ENCODE results near the gene DLGAP1.

DLGAP1 gene

DNA sequence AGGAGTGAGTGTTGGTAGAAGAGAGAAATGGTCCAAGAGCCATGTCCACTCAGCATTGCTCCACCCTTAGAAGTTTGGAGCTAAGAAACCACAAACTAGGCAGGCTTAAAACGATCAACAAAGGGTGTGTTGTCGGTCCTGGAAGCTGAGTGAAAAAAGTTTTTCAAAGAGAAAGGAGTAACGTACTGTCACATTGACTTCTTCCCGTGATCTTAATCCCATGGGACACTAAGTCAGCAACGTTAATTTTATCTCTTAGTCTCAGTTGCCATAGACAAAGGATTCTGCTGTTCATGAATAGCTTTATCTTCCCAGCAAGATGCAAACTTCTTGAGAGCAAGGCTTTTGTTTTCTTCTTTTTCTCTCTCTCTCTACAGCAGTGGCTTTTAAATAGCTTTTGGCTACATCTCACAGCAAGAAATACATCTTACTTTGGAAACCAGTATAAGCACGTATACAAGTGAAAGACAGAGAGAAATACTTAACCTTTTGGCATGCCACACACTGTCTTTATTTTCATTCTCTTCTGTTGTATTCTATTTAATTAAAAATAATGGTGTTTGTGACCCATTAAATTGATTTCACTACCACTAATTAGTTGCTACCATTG is 627.8 kb downstream of the DLGAP1 start:
- peaks cover 4% of the 10 kb centered on the region for H3K4me1 ChIP-seq (ENCODE audit: control insufficient read depth, low read depth, low read length)
- H3K4me2 ChIP-seq (ENCODE audit: low read length) = no peak overlapping the region
- no peak overlapping the region for H2AK5ac ChIP-seq (ENCODE audit: low read length)
- H2BK5ac ChIP-seq (ENCODE audit: low read length) = no peak overlapping the region
- DNase-seq = no peak
- H3K4me3 ChIP-seq (ENCODE audit: low read length) = no peak overlapping the region
- H2BK120ac ChIP-seq (ENCODE audit: low read depth, low read length) = no peak overlapping the region
- no peaks in the 10 kb centered on the region for H3K79me2 ChIP-seq (ENCODE audit: control insufficient read depth, insufficient read depth, low read length)
- no peak overlapping the region for H3K4ac ChIP-seq (ENCODE audit: low read depth, low read length)
- H3K27ac ChIP-seq (ENCODE audit: low read depth, low read length) = no peak overlapping the region
- H3K56ac ChIP-seq (ENCODE audit: low read length) = no peak overlapping the region
- H3K79me1 ChIP-seq (ENCODE audit: low read length) = no peaks in the 10 kb centered on the region
- no peak overlapping the region for H3K9ac ChIP-seq (ENCODE audit: low read length)
- H2BK15ac ChIP-seq (replicated peaks; ENCODE audit: low read depth) = no peak overlapping the region
- no peak overlapping the region for H4K8ac ChIP-seq (ENCODE audit: low read depth, low read length)
- no peaks in the 10 kb centered on the region for H3K36me3 ChIP-seq (ENCODE audit: control insufficient read depth, insufficient read depth, low read length)
- WGBS (ENCODE audit: extremely low coverage, insufficient coverage, low lambda C conversion rate) = no CpG with 5 or more reads among the region's 6 CpGs
- peaks cover 1% of the 10 kb centered on the region for H3K27me3 ChIP-seq (ENCODE audit: insufficient read depth, low read length, poor library complexity)
- no peak overlapping the region for H3K18ac ChIP-seq (ENCODE audit: low read length)
- H3K23ac ChIP-seq (ENCODE audit: low read length) = no peak overlapping the region
- H4K5ac ChIP-seq (ENCODE audit: low read length) = no peak overlapping the region

DNA sequence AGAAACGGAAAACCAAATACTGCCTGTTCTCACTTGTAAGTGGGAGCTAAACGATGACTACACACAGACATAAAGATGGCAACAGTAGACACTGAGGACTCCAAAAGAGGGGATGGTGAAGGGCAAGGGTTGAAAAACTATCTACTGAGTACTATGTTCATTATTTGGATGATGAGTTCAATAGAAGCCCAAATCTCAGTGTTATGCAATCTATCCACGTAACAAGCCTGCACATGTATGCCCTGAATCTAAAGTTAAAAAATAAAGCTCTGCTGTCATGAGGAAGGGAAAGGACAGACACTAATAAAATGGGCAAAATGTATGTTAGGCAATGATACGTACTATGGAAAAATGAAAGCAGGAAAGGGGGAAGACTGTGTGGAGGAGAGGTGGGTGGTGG is 629.1 kb downstream of the DLGAP1 start:
- no peak for DNase-seq
- Histone ChIP-seq H3K4ac (ENCODE audit: low read depth, low read length) (no peak overlapping the region), H3K4me1 (ENCODE audit: control insufficient read depth, low read depth, low read length) (peaks cover 2% of the 10 kb centered on the region), H2BK120ac (ENCODE audit: low read depth, low read length) (no peak overlapping the region), H2BK5ac (ENCODE audit: low read length) (no peak overlapping the region), H3K79me1 (ENCODE audit: low read length) (no peaks in the 10 kb centered on the region), H4K8ac (ENCODE audit: low read depth, low read length) (no peak overlapping the region), H3K4me3 (ENCODE audit: low read length) (no peak overlapping the region), H4K5ac (ENCODE audit: low read length) (no peak overlapping the region), H3K4me2 (ENCODE audit: low read length) (no peak overlapping the region), H3K27ac (ENCODE audit: low read depth, low read length) (no peak overlapping the region), H3K23ac (ENCODE audit: low read length) (no peak overlapping the region), H2BK15ac (replicated peaks; ENCODE audit: low read depth) (no peak overlapping the region), H3K18ac (ENCODE audit: low read length) (no peak overlapping the region), H3K79me2 (ENCODE audit: control insufficient read depth, insufficient read depth, low read length) (no peaks in the 10 kb centered on the region), H3K27me3 (ENCODE audit: insufficient read depth, low read length, poor library complexity) (peaks cover 1% of the 10 kb centered on the region), H3K56ac (ENCODE audit: low read length) (no peak overlapping the region), H3K9ac (ENCODE audit: low read length) (no peak overlapping the region), H2AK5ac (ENCODE audit: low read length) (no peak overlapping the region), H3K36me3 (ENCODE audit: control insufficient read depth, insufficient read depth, low read length) (no peaks in the 10 kb centered on the region)
- no CpG with 5 or more reads among the region's 4 CpGs for WGBS (ENCODE audit: extremely low coverage, insufficient coverage, low lambda C conversion rate)

DNA sequence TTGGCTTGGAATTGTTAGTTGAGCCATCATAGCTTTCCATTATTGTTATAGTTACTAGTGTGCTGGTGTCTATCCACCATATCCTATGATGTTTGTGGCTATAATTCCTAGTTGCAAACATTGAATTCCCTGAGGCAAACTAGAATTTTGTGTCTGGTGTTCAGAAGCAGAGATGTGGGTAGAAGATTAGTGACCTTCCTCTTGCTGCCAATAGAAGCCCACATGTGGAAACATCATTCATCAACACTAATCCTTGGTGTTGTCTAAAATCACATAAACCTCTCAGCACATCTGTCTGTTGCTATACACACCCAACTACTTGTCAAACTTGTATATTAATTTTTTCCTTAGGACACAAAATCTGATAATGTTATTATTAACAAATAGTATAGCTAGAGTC is 631.0 kb downstream of the DLGAP1 start:
- H3K4me1 ChIP-seq (ENCODE audit: control insufficient read depth, low read depth, low read length) = peaks cover 2% of the 10 kb centered on the region
- H3K79me2 ChIP-seq (ENCODE audit: control insufficient read depth, insufficient read depth, low read length) = no peaks in the 10 kb centered on the region
- no peak overlapping the region for H3K4ac ChIP-seq (ENCODE audit: low read depth, low read length)
- no peaks in the 10 kb centered on the region for H3K79me1 ChIP-seq (ENCODE audit: low read length)
- no peak overlapping the region for H3K18ac ChIP-seq (ENCODE audit: low read length)
- H2BK15ac ChIP-seq (replicated peaks; ENCODE audit: low read depth) = no peak overlapping the region
- no peak overlapping the region for H2BK5ac ChIP-seq (ENCODE audit: low read length)
- no peak overlapping the region for H2BK120ac ChIP-seq (ENCODE audit: low read depth, low read length)
- no peak overlapping the region for H3K23ac ChIP-seq (ENCODE audit: low read length)
- no peak overlapping the region for H4K5ac ChIP-seq (ENCODE audit: low read length)
- H3K4me3 ChIP-seq (ENCODE audit: low read length) = no peak overlapping the region
- no peak overlapping the region for H3K56ac ChIP-seq (ENCODE audit: low read length)
- H3K9ac ChIP-seq (ENCODE audit: low read length) = no peak overlapping the region
- no peak overlapping the region for H3K27ac ChIP-seq (ENCODE audit: low read depth, low read length)
- H3K27me3 ChIP-seq (ENCODE audit: insufficient read depth, low read length, poor library complexity) = no peaks in the 10 kb centered on the region
- no peaks in the 10 kb centered on the region for H3K36me3 ChIP-seq (ENCODE audit: control insufficient read depth, insufficient read depth, low read length)
- no peak overlapping the region for H2AK5ac ChIP-seq (ENCODE audit: low read length)
- H4K8ac ChIP-seq (ENCODE audit: low read depth, low read length) = no peak overlapping the region
- DNase-seq = no peak
- no peak overlapping the region for H3K4me2 ChIP-seq (ENCODE audit: low read length)

DNA sequence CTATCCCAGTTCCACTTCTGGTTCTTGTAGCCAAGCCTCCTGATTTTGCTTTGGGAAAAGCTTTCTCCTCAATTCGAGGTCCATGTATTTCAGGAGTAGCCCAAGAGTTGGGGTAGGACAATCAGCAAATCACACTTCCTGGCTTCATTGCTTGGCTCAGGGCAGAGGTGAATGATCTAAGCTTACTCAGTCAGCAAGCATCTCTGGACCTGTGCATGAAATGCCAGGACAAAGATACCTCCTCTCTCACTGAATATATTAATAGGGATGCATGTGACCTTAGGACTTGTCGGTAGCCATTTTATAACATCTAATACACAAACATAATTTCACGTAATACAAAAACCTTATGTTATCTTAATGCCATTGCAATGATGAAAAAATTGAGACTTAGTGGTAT is 632.0 kb downstream of the DLGAP1 start:
- H2BK15ac ChIP-seq (replicated peaks; ENCODE audit: low read depth) = no peak overlapping the region
- no peak overlapping the region for H3K23ac ChIP-seq (ENCODE audit: low read length)
- H2AK5ac ChIP-seq (ENCODE audit: low read length) = no peak overlapping the region
- no peak overlapping the region for H3K4ac ChIP-seq (ENCODE audit: low read depth, low read length)
- H2BK5ac ChIP-seq (ENCODE audit: low read length) = no peak overlapping the region
- peaks cover 2% of the 10 kb centered on the region for H3K4me1 ChIP-seq (ENCODE audit: control insufficient read depth, low read depth, low read length)
- H4K8ac ChIP-seq (ENCODE audit: low read depth, low read length) = no peak overlapping the region
- no peaks in the 10 kb centered on the region for H3K79me1 ChIP-seq (ENCODE audit: low read length)
- H3K36me3 ChIP-seq (ENCODE audit: control insufficient read depth, insufficient read depth, low read length) = no peaks in the 10 kb centered on the region
- H2BK120ac ChIP-seq (ENCODE audit: low read depth, low read length) = no peak overlapping the region
- WGBS (ENCODE audit: extremely low coverage, insufficient coverage, low lambda C conversion rate) = no CpG with 5 or more reads among the region's 3 CpGs
- DNase-seq = no peak
- H3K4me3 ChIP-seq (ENCODE audit: low read length) = no peak overlapping the region
- no peak overlapping the region for H3K4me2 ChIP-seq (ENCODE audit: low read length)
- no peaks in the 10 kb centered on the region for H3K79me2 ChIP-seq (ENCODE audit: control insufficient read depth, insufficient read depth, low read length)
- no peak overlapping the region for H4K5ac ChIP-seq (ENCODE audit: low read length)
- H3K27me3 ChIP-seq (ENCODE audit: insufficient read depth, low read length, poor library complexity) = no peaks in the 10 kb centered on the region
- no peak overlapping the region for H3K9ac ChIP-seq (ENCODE audit: low read length)
- H3K18ac ChIP-seq (ENCODE audit: low read length) = no peak overlapping the region
- H3K27ac ChIP-seq (ENCODE audit: low read depth, low read length) = no peak overlapping the region
- no peak overlapping the region for H3K56ac ChIP-seq (ENCODE audit: low read length)

DNA sequence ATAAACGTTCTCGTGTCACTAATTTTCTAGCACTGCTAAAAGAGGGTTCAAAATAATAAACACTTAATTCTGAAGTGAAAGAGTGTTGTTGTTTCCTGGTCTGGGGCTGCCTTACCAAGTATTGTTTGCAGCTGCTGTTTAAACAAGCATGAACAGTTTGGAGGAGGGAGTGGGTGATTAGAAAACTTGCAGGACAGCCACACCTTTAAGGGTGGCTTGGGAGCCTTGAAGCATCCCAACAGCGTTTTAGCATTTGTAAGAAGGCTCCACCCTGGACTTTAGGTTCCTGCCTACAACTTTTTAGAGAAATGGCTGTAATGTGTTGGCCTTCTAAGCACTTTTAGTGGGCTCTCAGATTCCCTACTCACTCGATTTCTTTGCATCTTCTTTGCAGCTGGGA is 633.6 kb downstream of the DLGAP1 start:
- H3K4me1 ChIP-seq (ENCODE audit: control insufficient read depth, low read depth, low read length) = no peaks in the 10 kb centered on the region

DNA sequence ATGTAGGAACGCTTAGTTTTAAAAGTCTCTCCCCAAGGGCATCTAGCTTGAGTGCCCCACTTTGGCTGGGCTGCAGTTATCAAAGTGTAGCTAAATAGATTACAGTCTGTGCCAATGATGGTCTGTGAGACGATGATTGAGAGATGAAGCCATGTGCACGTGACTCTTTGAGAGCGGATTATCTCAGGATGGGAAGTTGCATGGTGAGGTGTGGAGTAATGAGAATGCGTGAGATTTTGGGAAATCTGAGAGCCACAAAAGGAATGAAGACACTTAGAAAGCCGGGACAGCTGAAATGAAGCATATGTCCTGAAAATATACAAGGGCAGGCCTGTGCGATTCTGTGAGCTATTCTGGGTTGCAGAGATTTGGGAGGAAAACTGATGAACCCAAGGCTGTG is 635.1 kb downstream of the DLGAP1 start:
- Histone ChIP-seq H4K8ac (ENCODE audit: low read depth, low read length) (no peak overlapping the region), H3K23ac (ENCODE audit: low read length) (no peak overlapping the region), H2BK120ac (ENCODE audit: low read depth, low read length) (no peak overlapping the region), H3K4me2 (ENCODE audit: low read length) (no peak overlapping the region), H2BK15ac (replicated peaks; ENCODE audit: low read depth) (no peak overlapping the region), H3K4me1 (ENCODE audit: control insufficient read depth, low read depth, low read length) (no peaks in the 10 kb centered on the region), H3K27ac (ENCODE audit: low read depth, low read length) (no peak overlapping the region), H4K5ac (ENCODE audit: low read length) (no peak overlapping the region), H3K9ac (ENCODE audit: low read length) (no peak overlapping the region), H2AK5ac (ENCODE audit: low read length) (no peak overlapping the region), H3K18ac (ENCODE audit: low read length) (no peak overlapping the region), H3K4ac (ENCODE audit: low read depth, low read length) (no peak overlapping the region), H3K79me2 (ENCODE audit: control insufficient read depth, insufficient read depth, low read length) (no peaks in the 10 kb centered on the region), H3K36me3 (ENCODE audit: control insufficient read depth, insufficient read depth, low read length) (no peaks in the 10 kb centered on the region), H3K4me3 (ENCODE audit: low read length) (no peak overlapping the region), H3K79me1 (ENCODE audit: low read length) (no peaks in the 10 kb centered on the region), H3K56ac (ENCODE audit: low read length) (no peak overlapping the region), H2BK5ac (ENCODE audit: low read length) (no peak overlapping the region), H3K27me3 (ENCODE audit: insufficient read depth, low read length, poor library complexity) (no peaks in the 10 kb centered on the region)
- DNase-seq = no peak
- WGBS (ENCODE audit: extremely low coverage, insufficient coverage, low lambda C conversion rate) = 100% methylated on average over 2 of the region's 7 CpGs

More for the DNA sequence above, 633.6 kb downstream of the DLGAP1 start:
- H3K56ac ChIP-seq (ENCODE audit: low read length) = no peak overlapping the region
- no peaks in the 10 kb centered on the region for H3K36me3 ChIP-seq (ENCODE audit: control insufficient read depth, insufficient read depth, low read length)
- no peak overlapping the region for H2BK15ac ChIP-seq (replicated peaks; ENCODE audit: low read depth)
- H3K9ac ChIP-seq (ENCODE audit: low read length) = no peak overlapping the region
- no peak overlapping the region for H3K18ac ChIP-seq (ENCODE audit: low read length)
- no peak overlapping the region for H4K8ac ChIP-seq (ENCODE audit: low read depth, low read length)
- no peak overlapping the region for H2AK5ac ChIP-seq (ENCODE audit: low read length)
- no peak overlapping the region for H3K4ac ChIP-seq (ENCODE audit: low read depth, low read length)
- no peak overlapping the region for H3K4me3 ChIP-seq (ENCODE audit: low read length)
- no peak overlapping the region for H3K27ac ChIP-seq (ENCODE audit: low read depth, low read length)
- H4K5ac ChIP-seq (ENCODE audit: low read length) = no peak overlapping the region
- H3K27me3 ChIP-seq (ENCODE audit: insufficient read depth, low read length, poor library complexity) = no peaks in the 10 kb centered on the region
- no peaks in the 10 kb centered on the region for H3K79me2 ChIP-seq (ENCODE audit: control insufficient read depth, insufficient read depth, low read length)
- H2BK5ac ChIP-seq (ENCODE audit: low read length) = no peak overlapping the region
- no peak overlapping the region for H3K4me2 ChIP-seq (ENCODE audit: low read length)
- no CpG with 5 or more reads among the region's 4 CpGs for WGBS (ENCODE audit: extremely low coverage, insufficient coverage, low lambda C conversion rate)
- H3K23ac ChIP-seq (ENCODE audit: low read length) = no peak overlapping the region
- H2BK120ac ChIP-seq (ENCODE audit: low read depth, low read length) = no peak overlapping the region
- H3K79me1 ChIP-seq (ENCODE audit: low read length) = no peaks in the 10 kb centered on the region
- no peak for DNase-seq
